ENCODE results near the gene NRIP1. TPM values are rescaled to one million over a fixed set of nuclear protein-coding genes. Genes with fewer than 3 reads are reported as not detected.

The NRIP1 gene
- total RNA-seq, 1 donor from 2014 or later, result 104 TPM

DNA sequence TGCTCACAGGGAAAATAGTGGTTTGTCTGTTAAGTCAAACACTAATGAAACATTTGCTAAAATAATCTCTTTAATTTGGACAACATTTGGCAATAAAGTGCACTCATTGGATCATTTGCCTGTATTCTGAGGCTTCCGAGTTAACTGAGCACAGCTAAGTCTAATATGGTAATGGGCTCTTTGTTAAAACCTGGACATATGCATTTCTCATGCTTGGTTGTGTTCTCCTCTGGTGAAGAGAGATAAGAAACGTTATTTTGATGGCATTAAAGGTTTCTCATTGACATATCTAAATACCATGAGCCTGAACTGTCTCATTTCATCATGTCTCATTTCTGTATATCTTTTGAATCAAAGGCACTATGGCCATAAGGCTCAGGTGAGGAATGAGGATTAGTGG is 13.4 kb upstream of the NRIP1 start:
- no peak for DNase-seq (ENCODE audit: low spot score in 2 of 2, unreplicated experiment in 2 of 2)
- Mint-ChIP-seq H3K36me3 (no peaks in the 10 kb centered on the region), H3K4me1 (peaks cover 11% of the 10 kb centered on the region), H3K27me3 (ENCODE audit: low read depth) (no peaks in the 10 kb centered on the region), H3K4me3 (no peak overlapping the region), H3K9me3 (no peaks in the 10 kb centered on the region), H3K27ac (no peak overlapping the region)
- TF ChIP-seq CTCF (IDR thresholded peaks at IDR 0.05; ENCODE audit: unreplicated experiment), result no peak

DNA sequence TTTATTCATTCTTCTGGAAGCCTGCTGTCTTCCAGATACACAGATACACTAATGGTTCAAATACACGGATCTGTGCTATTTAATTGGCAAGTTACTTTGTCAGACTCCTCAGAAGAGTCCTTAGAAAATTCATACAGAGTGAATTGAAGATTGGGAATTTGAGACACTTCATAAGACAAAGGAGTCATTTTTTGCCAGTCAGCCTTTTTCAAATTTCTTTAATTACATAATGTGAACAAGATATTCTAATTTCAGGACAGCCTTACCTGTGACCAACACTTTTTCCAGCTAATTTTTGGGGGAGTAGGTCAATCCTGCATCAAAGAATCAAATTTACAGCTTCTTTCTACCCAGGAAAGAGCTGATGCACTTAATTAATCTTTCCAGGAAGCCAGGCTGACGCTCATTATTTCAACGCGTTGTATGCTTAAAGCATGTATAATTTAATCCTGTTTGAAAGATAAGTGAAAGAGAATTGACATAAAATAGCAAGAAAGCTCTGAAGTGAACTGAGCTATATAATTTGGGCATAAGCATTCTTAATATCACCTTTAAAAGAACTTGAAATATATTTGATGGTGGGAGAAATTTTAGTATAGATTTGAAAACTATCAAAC is 12.8 kb upstream of the NRIP1 start:
- no peaks in the 10 kb centered on the region for H3K27me3 Mint-ChIP-seq (ENCODE audit: low read depth)
- no peak overlapping the region for H3K4me3 Mint-ChIP-seq
- no peaks in the 10 kb centered on the region for H3K36me3 Mint-ChIP-seq
- no peaks in the 10 kb centered on the region for H3K9me3 Mint-ChIP-seq
- TF ChIP-seq CTCF (IDR thresholded peaks at IDR 0.05; ENCODE audit: unreplicated experiment), result no peak
- H3K27ac Mint-ChIP-seq, result no peak overlapping the region
- peaks cover 11% of the 10 kb centered on the region for H3K4me1 Mint-ChIP-seq
- no peak for DNase-seq (ENCODE audit: low spot score in 2 of 2, unreplicated experiment in 2 of 2)

GRCh38 chr21:15076730-15077129 is 11.9 kb upstream of the NRIP1 start:
- Mint-ChIP-seq H3K27ac (no peak overlapping the region), H3K27me3 (ENCODE audit: low read depth) (no peaks in the 10 kb centered on the region), H3K9me3 (no peaks in the 10 kb centered on the region), H3K4me1 (peaks cover 11% of the 10 kb centered on the region), H3K4me3 (no peak overlapping the region), H3K36me3 (no peaks in the 10 kb centered on the region)
- no peak for DNase-seq (ENCODE audit: low spot score in 2 of 2, unreplicated experiment in 2 of 2)
- no peak for TF ChIP-seq CTCF (IDR thresholded peaks at IDR 0.05; ENCODE audit: unreplicated experiment)

GRCh38 chr21:15071009-15071408 is 6.2 kb upstream of the NRIP1 start:
- Mint-ChIP-seq H3K27ac (no peak overlapping the region), H3K4me3 (no peak overlapping the region), H3K27me3 (ENCODE audit: low read depth) (no peaks in the 10 kb centered on the region), H3K4me1 (peaks cover 4% of the 10 kb centered on the region), H3K36me3 (no peaks in the 10 kb centered on the region), H3K9me3 (no peaks in the 10 kb centered on the region)
- TF ChIP-seq CTCF (IDR thresholded peaks at IDR 0.05; ENCODE audit: unreplicated experiment), result no peak
- no peak for DNase-seq (ENCODE audit: low spot score in 2 of 2, unreplicated experiment in 2 of 2)

GRCh38 chr21:15066123-15066575 is 1.3 kb upstream of the NRIP1 start:
- peaks cover 30% of the 10 kb centered on the region for H3K4me1 Mint-ChIP-seq

More at GRCh38 chr21:15066123-15066575, 1.3 kb upstream of the NRIP1 start:
- Mint-ChIP-seq H3K27me3 (ENCODE audit: low read depth) (no peaks in the 10 kb centered on the region), H3K9me3 (no peaks in the 10 kb centered on the region), H3K4me3 (peak overlapping the region; percentile 90), H3K27ac (peak overlapping the region; percentile 96), H3K36me3 (no peaks in the 10 kb centered on the region)
- no peak for TF ChIP-seq CTCF (IDR thresholded peaks at IDR 0.05; ENCODE audit: unreplicated experiment)
- no peak for DNase-seq (ENCODE audit: low spot score in 2 of 2, unreplicated experiment in 2 of 2)

All from mesothelial cell of epicardium (in vitro differentiated cells).